Skeletal muscle satellite cell (primary cell): ENCODE results near the gene C3orf33.

Experiments used
- H3K27me3 ChIP-seq: 2 replicates; pipeline ENCODE4 v1.7.0; 2013; ENCODE audit warnings: low read length; ENCODE audit not compliant: control insufficient read depth, insufficient read depth
- H3K36me3 ChIP-seq: 2 replicates; pipeline ENCODE4 v1.7.0; 2013; ENCODE audit warnings: mild to moderate bottlenecking, control low read depth, low read length; ENCODE audit not compliant: insufficient read depth
- H3K4me1 ChIP-seq: 2 replicates; pipeline ENCODE4 v1.7.0; 2013; ENCODE audit warnings: low read length; ENCODE audit not compliant: control insufficient read depth, insufficient read depth
- H3K4me2 ChIP-seq: 2 replicates; pipeline ENCODE4 v1.7.0; 2013; ENCODE audit warnings: mild to moderate bottlenecking, low read length
- H3K4me3 ChIP-seq: 2 replicates; pipeline ENCODE4 v1.7.0; 2013; ENCODE audit warnings: low read length
- H3K9ac ChIP-seq: 2 replicates; pipeline ENCODE4 v1.7.0; 2013; ENCODE audit warnings: mild to moderate bottlenecking, low read depth, low read length, moderate library complexity
- H3K9me3 ChIP-seq: replicated peaks from 2 replicates; pipeline ENCODE4 v1.7.0; 2013; ENCODE audit warnings: mild to moderate bottlenecking, control low read depth, low read length

The C3orf33 gene

DNA sequence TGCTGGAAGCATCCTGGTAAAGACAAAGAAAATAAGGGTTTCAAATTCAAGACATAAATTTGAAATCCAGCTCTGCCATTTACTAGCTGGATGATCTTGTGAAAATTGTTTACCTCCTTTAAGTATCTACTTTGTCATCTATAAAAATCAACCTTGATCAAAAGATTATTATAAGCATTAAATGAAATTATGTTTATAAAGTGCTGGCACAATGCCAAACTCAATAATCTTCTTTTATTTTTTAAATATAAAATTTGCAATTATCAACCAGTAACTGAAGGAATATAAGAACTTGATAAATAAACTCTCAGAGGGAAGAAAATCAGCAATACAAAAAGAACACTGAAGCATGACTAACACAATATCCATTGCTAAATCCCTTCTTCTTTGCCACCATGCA, 25.8 kb downstream of the C3orf33 start:
- Histone ChIP-seq H3K9me3 (peaks cover 3% of the 10 kb centered on the region), H3K27me3 (no peaks in the 10 kb centered on the region), H3K9ac (no peak overlapping the region), H3K4me1 (peaks cover 7% of the 10 kb centered on the region), H3K4me3 (no peak overlapping the region), H3K36me3 (no peaks in the 10 kb centered on the region), H3K4me2 (no peak overlapping the region)

DNA sequence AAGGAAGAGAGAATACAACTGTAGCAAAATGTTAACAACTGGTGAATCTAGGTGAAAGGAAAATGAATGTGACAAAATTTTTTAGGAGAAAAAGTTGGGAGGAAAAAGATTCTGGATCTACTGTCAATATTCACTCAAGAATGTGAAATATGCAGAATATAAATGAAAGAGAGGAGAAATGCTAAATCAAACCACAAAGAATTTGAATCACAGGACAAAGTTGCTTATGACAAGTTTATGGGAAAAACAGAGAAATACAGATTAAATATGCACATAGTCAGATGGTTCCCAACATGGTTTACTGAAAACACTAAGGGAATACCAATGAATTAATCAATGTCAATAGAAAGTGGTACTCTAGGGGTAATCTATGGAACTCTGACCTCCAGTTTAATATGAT, 27.6 kb downstream of the C3orf33 start:
- Histone ChIP-seq H3K4me2 (no peak overlapping the region), H3K4me3 (no peak overlapping the region), H3K27me3 (no peaks in the 10 kb centered on the region), H3K36me3 (no peaks in the 10 kb centered on the region), H3K4me1 (peaks cover 7% of the 10 kb centered on the region), H3K9ac (no peak overlapping the region), H3K9me3 (peaks cover 3% of the 10 kb centered on the region)

DNA sequence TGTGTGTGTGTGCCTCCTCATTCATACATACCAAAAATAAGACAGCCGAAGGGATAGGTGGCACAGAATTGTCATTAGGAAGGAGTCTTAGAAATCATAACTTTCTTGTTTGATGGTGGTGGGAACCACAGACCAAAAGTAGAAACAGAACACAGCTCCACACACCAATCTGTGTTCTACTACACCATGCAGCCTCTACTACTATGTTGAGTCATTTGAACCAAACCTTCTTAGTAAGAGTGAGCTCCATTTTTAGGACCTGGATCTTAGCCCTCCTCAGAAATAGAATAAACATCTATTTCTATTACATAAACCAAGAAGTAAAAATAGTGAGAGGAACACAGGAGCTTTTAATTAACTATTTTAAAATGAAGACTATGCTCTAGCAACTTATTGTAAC, 33.3 kb downstream of the C3orf33 start:
- Histone ChIP-seq H3K36me3 (no peaks in the 10 kb centered on the region), H3K27me3 (no peaks in the 10 kb centered on the region), H3K9me3 (no peaks in the 10 kb centered on the region), H3K4me2 (no peak overlapping the region), H3K4me3 (no peak overlapping the region), H3K9ac (no peak overlapping the region), H3K4me1 (no peaks in the 10 kb centered on the region)

DNA sequence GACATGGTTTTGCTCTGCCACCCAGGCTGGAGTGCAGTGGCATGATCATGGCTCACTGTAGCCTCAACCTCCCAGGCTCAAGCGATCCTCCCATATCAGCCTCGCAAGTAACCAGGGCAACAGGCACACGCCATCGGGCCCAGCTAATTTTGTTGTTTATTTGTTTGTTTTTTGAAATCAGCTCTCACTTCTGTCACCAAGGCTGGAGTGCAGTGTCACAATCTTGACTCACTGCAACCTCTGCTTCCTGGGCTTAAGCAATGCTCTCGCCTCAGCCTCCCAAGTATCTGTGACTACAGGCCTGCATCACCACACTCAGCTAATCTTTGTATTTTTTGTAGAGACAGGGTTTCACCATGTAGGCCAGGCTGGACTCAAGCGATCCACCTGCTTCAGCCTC, 35.0 kb downstream of the C3orf33 start:
- H3K36me3 ChIP-seq = no peaks in the 10 kb centered on the region
- no peak overlapping the region for H3K4me3 ChIP-seq
- no peak overlapping the region for H3K4me2 ChIP-seq
- H3K27me3 ChIP-seq = no peaks in the 10 kb centered on the region
- H3K4me1 ChIP-seq = no peaks in the 10 kb centered on the region
- H3K9ac ChIP-seq = no peak overlapping the region
- H3K9me3 ChIP-seq = no peaks in the 10 kb centered on the region

DNA sequence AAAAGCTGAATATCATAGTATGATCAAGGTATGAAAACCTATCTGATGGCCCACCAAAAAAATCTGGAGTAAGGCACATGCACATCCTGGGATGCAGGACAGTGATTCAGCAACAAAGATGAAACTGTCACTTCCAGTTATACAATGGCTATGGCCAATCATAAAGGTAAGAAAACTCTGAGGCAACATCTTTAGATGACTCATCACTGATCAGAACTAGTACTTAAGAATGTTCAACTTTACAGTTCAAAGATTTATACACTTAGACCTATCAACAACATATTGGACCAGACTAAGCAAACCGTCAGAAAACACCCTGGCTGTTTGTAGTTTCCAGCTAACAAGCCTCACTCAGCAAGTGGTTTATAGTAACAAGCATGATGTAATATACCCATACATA, 39.9 kb downstream of the C3orf33 start:
- H3K36me3 ChIP-seq = no peaks in the 10 kb centered on the region
- no peak overlapping the region for H3K4me3 ChIP-seq

DNA sequence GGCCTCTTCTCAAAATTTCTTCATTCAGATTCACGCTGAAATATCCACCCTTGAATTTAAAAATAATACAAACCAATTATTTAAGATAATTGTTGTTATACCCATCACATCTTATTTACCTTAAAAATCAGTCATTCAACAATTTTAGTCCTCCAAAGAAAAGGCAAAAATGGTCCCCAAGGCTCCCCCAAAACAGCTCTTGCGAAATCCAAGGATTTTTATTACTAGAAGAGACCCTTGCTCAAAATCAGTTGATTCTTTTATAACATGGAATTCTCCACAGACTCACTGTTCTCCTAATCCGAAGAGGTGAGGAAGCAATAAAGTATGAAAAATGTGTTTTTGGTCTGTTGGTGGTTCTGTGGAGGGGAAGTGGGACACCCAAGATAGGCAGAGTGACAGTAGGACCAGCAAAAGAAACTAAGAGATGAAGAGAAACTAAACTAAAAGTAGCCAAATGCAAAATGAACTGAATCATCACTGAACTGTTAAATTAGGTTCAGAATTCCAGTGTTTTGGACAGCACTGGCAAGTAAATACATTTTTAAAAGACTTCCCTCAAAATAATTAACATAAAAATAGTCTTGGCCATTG, 42.1 kb downstream of the C3orf33 start:
- H3K36me3 ChIP-seq = no peaks in the 10 kb centered on the region

More for the DNA sequence above, 39.9 kb downstream of the C3orf33 start:
- Histone ChIP-seq H3K9me3 (no peaks in the 10 kb centered on the region), H3K9ac (no peak overlapping the region), H3K4me2 (no peak overlapping the region), H3K4me1 (no peaks in the 10 kb centered on the region), H3K27me3 (no peaks in the 10 kb centered on the region)

DNA sequence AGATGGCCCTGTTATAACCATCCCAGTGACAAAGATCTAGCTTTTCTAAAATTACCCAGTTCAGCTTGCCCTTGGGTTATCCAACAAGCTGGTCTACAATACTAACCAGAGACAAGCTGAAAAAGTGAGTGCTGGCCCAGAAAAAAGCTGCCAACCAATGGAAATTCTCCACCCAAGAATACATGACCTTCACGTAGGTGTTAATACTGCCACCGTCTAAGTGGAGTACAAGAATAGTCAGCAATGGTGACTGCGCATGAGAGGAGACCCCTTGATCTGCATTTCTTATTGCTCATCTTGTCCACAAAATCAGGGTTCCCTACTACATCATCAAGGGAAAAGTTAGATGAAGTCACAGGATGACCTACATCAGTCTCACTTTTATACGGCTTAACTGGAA, 45.4 kb downstream of the C3orf33 start:
- Histone ChIP-seq H3K9ac (no peak overlapping the region), H3K4me3 (no peak overlapping the region), H3K4me2 (no peak overlapping the region), H3K4me1 (no peaks in the 10 kb centered on the region), H3K36me3 (no peaks in the 10 kb centered on the region), H3K9me3 (no peaks in the 10 kb centered on the region), H3K27me3 (no peaks in the 10 kb centered on the region)

More for the DNA sequence above, 42.1 kb downstream of the C3orf33 start:
- no peaks in the 10 kb centered on the region for H3K9me3 ChIP-seq
- no peaks in the 10 kb centered on the region for H3K4me1 ChIP-seq
- no peak overlapping the region for H3K4me3 ChIP-seq
- H3K27me3 ChIP-seq = no peaks in the 10 kb centered on the region
- H3K9ac ChIP-seq = no peak overlapping the region
- no peak overlapping the region for H3K4me2 ChIP-seq

DNA sequence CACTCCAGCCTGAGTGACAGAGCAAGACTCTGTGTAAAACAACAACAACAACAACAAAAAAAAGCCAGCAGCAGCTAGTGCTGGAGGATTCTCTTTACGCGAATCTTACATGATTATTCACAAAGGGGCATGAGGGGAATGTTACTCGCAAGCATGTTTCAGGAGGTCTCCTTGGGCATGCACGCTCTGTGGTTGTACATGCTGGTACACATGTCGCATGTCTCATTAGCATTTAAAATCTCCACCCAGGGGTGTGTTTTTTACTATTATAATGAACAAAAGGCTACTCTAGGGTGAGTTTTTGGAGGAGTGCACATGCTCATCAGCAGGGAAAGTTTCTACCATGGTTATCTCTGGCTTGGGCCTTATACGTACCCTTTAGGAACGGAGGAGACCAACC, 48.5 kb downstream of the C3orf33 start:
- Histone ChIP-seq H3K9ac (no peak overlapping the region), H3K9me3 (no peaks in the 10 kb centered on the region), H3K4me2 (no peak overlapping the region), H3K4me1 (no peaks in the 10 kb centered on the region), H3K36me3 (no peaks in the 10 kb centered on the region), H3K27me3 (no peaks in the 10 kb centered on the region), H3K4me3 (no peak overlapping the region)

DNA sequence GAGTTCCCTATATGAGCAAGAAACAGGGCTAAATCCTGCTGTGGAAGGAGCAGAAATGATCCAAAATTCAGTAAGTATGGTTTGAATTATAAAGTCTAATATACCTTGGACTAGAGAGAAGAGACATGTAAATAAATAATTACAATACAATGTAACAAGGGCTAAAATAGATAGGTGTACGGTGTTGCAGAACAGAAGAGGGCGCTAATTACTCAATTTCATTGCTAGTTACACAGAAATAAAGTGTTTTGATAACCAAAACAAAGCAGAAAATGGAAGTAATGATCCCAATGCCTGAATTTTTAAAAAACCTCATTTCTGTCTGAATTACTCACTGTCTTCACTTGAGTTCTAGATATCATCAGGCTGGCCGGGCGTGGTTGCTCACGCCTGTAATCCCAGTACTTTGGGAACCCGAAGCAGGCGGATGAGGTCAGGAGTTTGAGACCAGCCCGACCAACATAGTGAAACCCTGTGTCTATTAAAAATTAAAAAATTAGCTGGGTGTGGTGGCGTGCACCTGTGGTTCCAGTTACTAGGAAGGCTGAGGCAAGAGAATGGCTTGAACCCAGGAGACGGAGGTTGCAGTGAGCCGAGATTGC, 52.9 kb downstream of the C3orf33 start:
- Histone ChIP-seq H3K36me3 (no peaks in the 10 kb centered on the region), H3K27me3 (no peaks in the 10 kb centered on the region), H3K4me1 (peaks cover 6% of the 10 kb centered on the region), H3K9me3 (no peaks in the 10 kb centered on the region), H3K4me3 (no peak overlapping the region), H3K4me2 (no peak overlapping the region), H3K9ac (no peak overlapping the region)

DNA sequence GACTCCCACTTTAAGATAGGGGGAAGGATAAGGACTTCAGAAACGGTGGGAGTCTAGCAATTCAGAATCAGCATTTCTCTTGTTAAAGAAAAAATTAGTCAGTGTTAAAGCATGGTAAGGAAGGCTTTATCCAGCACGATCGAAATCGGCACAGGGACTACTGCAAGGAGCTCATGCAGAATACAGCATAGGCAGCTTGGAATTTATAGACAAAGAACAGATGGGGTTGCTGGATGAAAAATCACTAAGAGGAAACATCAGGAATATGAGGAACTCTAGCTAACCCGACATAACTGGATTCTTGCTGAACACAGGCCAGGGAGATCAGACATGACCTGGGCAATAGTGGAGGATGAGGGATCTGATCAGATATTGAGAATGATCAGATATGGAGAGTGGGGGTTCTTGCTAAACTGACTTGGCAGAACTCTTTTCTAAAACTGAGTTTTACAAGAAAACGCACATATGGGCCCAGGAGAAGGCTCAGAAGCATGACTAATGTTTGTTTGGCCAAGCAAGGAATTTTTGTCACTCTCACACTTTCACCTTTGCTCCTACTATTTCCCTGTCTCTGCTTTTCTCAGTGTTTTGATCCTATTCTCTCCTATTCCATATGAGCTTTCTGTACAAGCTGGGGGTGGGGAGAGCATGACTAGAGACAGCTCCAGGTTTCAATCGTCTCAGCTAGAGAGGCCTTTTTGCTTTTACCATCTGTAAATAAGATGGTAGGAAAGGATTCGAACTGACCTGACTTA, 57.3 kb downstream of the C3orf33 start:
- Histone ChIP-seq H3K9me3 (no peaks in the 10 kb centered on the region), H3K4me2 (no peak overlapping the region), H3K4me1 (peaks cover 12% of the 10 kb centered on the region), H3K27me3 (peaks cover 10% of the 10 kb centered on the region), H3K9ac (no peak overlapping the region), H3K36me3 (no peaks in the 10 kb centered on the region), H3K4me3 (no peak overlapping the region)

DNA sequence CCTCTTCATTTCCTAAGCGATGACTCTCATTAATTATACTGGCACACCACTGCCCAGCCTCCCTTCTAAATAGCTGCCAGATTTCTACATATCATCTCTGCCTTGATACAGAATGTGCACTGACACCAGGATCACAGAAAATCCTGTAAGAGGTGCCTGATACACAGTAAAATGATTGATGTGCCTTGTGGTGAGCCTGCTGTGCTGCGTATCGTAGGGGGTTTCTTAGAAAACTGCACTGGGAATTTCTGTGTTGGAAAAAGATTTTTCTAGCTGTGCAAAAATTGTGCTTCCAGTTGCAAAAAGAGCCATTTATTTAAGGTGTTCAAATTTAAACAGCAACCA, 58.2 kb downstream of the C3orf33 start:
- Histone ChIP-seq H3K4me1 (peaks cover 16% of the 10 kb centered on the region), H3K9me3 (no peaks in the 10 kb centered on the region), H3K4me2 (no peak overlapping the region), H3K27me3 (peaks cover 12% of the 10 kb centered on the region), H3K4me3 (no peak overlapping the region), H3K36me3 (no peaks in the 10 kb centered on the region), H3K9ac (no peak overlapping the region)
